GM19467 (cell line): ENCODE measurements around the gene WDTC1.
A peak's percentile ranks its signal among the peaks of the same experiment; 100 is the strongest.

Experiments
- ATAC-seq: cut with Tn5 transposase; IDR thresholded peaks from one replicate; pipeline ENCODE4 v1.9.1; 2021; ENCODE audit warnings: mild to moderate bottlenecking, moderate library complexity; ENCODE audit not compliant: unreplicated experiment

The WDTC1 gene

GRCh38 chr1:27332536-27333281, 98.3 kb downstream of the WDTC1 start:
- ATAC-seq: no peak

GRCh38 chr1:27333717-27334279, 99.4 kb downstream of the WDTC1 start:
- ATAC-seq: no peak

- no peak for ATAC-seq
Observed at GRCh38 chr1:27335506-27336422, 101.3 kb downstream of the WDTC1 start.

DNA sequence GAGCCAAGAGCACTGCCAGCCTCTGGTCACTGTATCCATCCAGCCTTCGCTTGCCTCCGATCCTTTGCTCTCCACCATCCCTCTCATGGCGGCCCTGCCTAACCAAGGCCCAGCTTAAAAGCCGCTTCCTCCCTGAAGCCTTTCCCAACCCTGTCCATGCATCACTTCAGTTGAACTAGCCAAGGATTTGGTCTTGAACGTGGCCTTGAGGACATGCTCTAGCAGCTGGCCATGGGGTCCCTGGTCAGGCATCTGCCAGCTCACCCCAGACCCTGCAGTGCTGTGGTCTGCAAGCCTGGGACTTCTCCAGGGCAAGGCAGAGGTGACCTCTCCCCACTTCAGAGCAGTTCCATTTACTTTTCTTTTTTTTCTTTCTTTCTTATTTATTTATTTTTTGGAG, 102.3 kb downstream of the WDTC1 start:
- ATAC-seq: no peak

GRCh38 chr1:27338751-27339150, 104.3 kb downstream of the WDTC1 start:
- no peak for ATAC-seq

- no peak for ATAC-seq
Observed at GRCh38 chr1:27339213-27339612, 104.8 kb downstream of the WDTC1 start.

- ATAC-seq: no peak
Observed at GRCh38 chr1:27341525-27342252, 107.3 kb downstream of the WDTC1 start, which contains the start of gene SYTL1. TSS of gene SYTL1 (plus strand) at chr1:27342022. CDS start at chr1:27345335, 3,313 bp downstream.

- no peak for ATAC-seq
Observed at GRCh38 chr1:27342391-27342777, 108.0 kb downstream of the WDTC1 start.

DNA sequence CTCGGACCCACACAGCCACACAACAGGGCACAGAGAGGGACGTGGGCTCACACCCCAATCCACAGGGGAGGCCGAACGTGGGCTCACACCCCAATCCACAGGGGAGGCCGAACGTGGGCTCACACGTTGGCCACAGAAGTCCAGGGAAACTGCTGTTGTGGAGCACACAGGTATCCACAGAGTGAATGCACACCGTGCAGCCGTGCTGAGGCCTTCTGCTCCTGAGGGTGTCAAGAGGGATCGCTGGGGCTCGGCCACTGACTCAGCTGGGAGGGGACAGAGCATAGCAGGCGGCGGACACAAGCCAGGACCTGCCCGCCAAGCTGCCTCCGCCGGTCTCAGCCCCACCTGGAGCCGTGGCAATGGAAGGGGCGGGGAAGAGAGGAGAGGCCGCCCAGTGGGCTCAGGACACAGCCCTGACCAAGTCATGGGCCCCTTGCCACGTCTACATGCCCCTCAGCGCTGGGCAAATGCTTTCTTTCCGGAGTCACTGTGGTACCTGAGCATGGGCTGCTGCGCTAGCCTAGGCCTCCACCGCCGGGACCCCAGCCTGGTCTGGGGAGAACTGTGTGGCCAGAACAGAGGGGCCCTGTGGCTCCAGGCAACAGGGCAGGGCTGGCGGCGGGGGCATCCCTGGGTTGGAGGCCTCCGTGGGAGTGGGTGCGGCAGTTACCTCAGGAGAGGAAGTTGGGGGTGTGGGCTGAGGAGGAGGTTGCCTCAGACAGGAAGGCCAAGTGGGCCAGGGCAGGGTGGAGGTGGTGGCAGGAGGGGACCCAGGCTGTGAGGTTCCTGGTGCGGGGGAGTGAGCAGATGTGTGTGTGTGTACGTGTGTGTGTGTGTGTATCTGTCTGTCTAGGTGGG, 108.6 kb downstream of the WDTC1 start:
- ATAC-seq: peak; percentile 53

DNA sequence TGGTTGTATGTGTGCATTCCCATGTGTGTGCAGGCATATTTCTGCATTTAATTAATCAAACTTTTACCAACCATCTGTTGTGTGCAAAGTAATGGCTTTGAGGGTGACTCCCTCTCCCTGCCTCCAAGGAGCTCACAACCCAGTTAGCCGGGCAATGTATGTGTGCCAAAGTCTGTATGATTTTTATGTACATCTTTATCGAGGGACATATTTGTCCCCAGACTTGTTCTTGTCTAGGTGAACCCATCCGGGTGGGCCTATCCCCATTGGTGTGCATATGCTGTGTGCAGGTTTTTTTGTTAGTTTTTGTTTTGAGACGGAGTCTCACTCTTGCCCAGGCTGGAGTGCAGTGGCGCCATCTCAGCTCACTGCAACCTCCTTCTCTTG, 109.2 kb downstream of the WDTC1 start:
- ATAC-seq: no peak

GRCh38 chr1:27345272-27345671, 110.8 kb downstream of the WDTC1 start:
- ATAC-seq: no peak

DNA sequence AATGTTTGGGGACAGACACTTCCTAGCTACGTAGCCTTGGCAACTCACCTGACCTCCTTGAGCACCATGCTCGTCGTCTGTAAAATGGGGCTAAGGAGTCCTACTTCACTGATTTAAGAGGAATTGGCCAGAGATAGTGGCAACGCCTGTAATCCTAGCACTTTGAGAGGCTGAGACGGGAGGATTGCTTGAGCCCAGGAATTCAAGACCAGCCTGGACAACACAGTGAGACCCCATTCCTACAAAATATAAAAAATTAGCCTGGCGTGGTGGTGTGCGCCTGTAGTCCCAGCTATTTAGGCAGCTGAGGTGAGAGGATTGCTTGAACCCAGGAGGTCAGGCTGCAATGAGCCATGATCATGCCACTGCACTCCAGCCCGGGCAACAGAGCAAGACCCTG, 111.9 kb downstream of the WDTC1 start:
- ATAC-seq: no peak

GRCh38 chr1:27346991-27347624, 112.7 kb downstream of the WDTC1 start:
- no peak for ATAC-seq

GRCh38 chr1:27348861-27349783, 114.7 kb downstream of the WDTC1 start:
- no peak for ATAC-seq

- ATAC-seq: no peak
Observed at GRCh38 chr1:27349784-27350662, 115.6 kb downstream of the WDTC1 start.

DNA sequence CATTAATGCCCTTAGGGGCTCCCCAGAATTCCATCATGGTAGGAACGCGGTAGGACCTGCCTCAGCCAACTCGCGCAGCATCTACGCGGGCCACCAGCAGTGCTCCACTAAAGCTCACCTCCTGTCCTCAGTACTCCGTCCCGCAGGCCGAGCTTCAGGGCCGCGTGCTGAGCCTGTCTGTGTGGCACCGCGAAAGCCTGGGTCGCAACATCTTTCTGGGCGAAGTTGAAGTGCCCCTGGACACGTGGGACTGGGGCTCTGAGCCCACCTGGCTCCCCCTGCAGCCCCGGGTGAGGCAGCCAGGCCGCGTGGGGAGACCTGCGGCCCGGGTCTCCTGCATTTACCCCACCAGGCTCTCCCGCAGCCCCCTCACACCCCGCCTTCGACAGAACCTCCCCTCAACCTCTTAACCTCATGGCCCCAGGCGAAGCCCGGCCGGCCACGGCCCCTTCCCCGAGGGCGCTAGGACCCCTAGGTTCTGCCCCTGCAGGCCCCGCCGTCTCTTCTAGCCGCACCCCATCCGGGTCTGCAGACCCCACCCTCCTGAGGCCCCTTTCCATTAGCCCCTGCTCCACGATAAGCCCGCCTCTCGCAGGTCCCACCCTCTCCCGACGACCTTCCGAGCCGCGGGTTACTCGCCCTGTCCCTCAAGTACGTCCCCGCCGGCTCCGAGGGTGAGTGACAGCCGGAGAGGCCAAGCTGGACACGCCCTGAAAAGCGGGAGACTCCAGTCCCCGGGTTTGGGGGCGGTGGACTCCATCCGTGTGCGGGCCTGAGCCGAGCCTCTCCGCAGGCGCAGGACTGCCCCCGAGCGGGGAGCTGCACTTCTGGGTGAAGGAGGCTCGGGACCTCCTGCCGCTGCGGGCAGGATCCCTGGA, 116.5 kb downstream of the WDTC1 start:
- ATAC-seq: no peak
